ENCODE data around the gene TMEM8B. TPM values are rescaled to one million over a fixed set of nuclear protein-coding genes. Genes with fewer than 3 reads are reported as not detected.

TMEM8B gene
- total RNA-seq, 1 donor from 2014 or later, result 2.6 TPM

DNA sequence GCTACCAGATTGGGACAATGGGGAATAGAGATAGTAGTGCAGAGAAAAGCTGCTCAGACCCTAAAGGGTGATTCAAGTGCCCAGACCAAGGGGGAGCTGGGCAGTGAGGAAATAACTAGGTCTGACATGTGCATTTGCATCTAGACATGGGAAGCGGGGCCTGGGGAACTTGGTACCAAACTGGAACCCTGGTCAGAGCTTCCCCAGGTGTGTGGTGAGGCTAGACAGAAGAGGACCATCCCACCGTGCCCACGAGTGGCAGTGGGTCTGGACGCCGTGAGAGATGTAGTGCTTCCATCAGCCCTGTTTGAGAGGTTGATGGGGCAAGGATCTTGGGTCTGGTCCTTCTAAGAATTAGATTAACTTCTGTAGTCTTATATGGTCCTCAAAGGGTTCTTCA, 7.6 kb downstream of the TMEM8B start:
- intact Hi-C loops (cut with micrococcal nuclease), result no loop called here

GRCh38 chr9:35839926-35840325, 10.9 kb downstream of the TMEM8B start:
- intact Hi-C loops (cut with micrococcal nuclease), result no loop called here

DNA sequence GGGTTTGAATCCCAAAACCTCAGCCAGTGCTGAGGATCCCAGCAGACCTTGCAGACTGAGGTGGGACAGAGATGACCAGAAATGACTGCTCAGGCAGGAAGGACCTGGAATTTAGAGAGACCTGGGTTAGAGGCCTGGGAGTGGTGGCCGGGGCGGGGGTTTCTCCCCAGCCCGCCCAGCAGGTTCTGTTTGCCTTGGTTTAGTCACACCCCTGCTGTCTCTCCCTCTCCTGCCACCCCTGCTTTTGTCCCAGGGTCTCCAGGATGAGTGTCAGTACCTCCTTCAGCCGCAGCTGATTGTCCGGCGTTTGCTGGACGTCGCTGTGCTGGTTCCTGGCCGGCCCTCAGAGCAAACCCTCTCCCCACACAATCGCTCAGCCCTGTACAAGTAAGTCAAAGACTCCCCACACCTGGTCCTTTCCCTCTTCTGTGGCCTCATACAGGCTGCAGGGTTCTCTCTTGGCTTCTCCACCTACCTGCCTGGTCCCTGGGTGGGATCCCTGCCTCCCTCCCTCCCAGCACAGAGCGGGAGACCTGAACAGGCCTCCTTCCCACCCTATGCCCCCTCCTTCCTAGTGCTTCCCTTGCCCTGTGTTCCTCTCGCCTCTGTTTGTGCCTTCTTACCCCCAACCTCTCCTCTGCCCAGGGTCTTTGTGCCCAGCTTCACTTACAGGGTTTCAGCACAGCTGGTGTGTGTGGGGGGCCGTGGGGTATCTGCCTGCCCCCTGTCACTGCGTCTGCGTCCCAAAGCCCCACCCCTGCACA, 12.0 kb downstream of the TMEM8B start:
- intact Hi-C loops (cut with micrococcal nuclease), result no loop called here

- intact Hi-C loops (cut with micrococcal nuclease), result no loop called here
Measured at GRCh38 chr9:35841645-35841900, 12.5 kb downstream of the TMEM8B start.

DNA sequence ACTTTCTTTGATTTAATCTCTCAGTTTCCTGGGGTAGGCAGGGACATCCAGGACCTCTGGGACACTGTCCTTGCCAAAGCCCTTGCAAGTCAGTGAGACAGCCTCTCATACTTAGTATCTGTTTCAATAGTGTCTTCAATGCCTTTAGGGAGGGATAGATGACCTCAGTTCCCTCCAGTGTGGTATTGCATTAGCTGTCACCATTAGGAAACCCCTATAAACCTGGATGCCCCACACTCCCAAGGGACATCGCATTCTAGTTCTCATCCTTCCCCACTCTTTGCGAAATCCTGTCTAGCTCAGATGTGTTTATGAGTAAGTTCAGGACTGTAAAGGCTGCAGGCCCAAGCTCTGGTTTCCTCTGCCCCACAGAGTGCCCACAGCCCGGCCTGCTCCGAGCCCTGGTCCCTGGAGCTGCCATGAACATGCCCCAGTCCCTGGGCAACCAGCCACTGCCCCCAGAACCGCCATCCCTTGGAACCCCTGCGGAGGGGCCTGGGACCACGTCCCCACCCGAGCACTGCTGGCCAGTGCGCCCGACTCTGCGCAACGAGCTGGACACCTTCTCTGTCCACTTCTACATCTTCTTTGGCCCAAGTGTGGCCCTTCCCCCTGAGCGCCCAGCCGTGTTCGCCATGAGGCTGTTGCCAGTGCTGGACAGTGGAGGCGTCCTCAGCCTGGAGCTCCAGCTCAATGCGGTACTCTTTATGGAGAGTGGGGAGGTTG, 13.2 kb downstream of the TMEM8B start:
- intact Hi-C loops (cut with micrococcal nuclease), result no loop called here

- intact Hi-C loops (cut with micrococcal nuclease), result no loop called here
Measured at GRCh38 chr9:35842795-35843194, 13.8 kb downstream of the TMEM8B start.

DNA sequence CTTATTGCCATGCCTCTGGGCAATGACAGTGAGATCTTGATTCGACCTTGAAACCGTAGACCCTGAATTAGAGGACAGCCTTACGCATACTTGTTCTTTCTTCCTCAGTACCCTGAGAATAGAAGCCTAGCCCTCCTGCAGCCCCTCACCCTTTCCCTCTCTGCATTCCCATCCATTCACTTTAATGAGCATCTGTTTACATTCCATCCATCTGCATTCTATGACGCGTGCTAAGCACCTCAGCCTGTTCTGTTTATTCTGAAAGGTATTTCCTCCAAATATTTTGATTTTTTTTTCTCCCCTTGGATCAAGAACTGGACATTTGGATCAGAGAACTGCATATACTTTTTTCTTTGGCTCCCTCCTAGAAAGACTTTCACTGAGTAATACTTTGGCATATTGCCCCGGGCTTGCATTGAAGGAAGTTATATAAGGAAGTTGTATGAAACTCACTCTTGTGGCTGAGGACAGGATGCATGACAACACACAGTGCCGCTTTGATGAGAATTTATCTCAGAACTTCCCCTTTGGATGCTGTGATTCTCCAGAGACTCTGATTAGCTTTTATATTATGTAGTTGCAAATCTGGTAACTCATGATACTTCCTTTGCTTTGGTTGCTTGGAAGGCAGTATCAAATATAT, 15.7 kb downstream of the TMEM8B start:
- intact Hi-C loops (cut with micrococcal nuclease), result no loop called here

DNA sequence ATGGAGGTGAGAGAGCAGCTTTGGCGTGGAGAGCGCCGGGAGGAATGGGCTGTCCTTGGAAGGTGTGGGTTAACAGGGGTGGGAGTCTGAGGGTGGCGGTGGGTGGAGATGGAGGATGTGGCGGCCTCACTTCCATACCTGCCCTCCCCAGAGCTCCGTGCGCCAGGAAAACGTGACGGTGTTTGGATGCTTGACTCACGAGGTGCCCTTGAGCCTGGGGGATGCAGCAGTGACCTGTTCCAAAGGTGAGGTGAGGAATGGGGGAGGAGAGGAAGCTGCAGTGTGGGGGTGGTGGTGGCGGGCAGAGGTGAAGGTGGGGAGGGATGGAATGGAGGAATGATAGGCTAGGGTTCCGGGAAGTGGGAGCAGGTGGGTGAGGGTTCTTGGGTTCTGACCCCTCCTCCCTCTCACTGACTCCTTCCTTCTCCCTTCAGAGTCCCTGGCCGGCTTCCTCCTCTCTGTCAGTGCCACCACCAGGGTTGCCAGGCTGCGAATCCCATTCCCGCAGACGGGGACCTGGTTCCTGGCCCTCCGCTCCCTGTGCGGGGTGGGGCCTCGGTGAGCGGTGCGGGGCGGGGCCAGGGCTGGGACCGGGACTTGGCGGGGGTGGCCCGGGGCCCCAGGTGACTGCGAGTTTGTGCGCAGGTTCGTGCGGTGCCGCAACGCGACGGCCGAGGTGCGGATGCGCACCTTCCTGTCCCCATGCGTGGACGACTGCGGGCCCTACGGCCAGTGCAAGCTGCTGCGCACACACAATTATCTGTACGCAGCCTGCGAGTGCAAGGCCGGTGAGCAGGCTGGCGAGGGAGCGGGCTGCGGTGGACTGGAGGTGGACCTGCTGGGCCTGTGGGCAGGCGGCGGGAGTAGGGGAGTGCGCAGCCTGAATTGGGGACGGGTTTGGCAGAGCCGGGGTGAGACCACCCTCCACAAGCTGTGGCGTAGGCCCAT, 17.1 kb downstream of the TMEM8B start:
- intact Hi-C loops (cut with micrococcal nuclease), result no loop called here

DNA sequence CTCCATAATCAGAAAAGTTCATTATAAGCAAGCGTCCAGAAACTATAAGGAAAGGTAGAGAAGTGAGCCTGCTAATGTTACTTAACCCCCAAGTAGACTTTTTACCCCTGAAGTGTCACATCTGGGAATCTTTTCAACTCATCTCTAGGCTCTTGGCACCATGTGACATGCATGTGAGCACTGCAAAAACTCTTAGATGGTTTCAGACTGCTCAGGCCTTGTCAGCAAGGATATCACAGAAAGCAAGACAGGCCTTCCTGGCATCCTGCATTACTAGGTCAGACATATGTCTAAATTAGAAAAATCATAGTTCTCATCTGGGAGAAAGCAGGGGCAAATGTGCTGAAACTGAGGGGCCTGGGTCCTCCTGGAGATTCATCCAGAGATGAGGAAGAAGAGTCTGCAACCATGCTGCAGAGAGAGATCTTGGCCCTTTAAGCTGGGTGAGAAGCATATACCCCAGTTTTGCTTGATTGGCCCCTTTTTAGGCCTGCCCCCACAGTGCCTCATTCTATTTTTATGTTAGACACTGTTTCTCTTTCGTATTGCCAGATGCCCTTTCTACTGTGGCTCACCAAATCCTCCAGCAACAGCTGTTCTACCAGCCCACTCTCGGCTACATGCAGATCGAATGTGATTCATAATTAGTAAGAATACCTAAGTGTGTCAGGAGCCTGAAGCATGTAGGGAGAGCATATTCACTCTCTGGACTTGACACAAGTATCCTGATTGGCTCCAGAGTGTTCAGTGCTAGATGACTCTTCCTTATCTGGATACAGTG, 19.0 kb downstream of the TMEM8B start:
- intact Hi-C loops (cut with micrococcal nuclease), result no loop called here

DNA sequence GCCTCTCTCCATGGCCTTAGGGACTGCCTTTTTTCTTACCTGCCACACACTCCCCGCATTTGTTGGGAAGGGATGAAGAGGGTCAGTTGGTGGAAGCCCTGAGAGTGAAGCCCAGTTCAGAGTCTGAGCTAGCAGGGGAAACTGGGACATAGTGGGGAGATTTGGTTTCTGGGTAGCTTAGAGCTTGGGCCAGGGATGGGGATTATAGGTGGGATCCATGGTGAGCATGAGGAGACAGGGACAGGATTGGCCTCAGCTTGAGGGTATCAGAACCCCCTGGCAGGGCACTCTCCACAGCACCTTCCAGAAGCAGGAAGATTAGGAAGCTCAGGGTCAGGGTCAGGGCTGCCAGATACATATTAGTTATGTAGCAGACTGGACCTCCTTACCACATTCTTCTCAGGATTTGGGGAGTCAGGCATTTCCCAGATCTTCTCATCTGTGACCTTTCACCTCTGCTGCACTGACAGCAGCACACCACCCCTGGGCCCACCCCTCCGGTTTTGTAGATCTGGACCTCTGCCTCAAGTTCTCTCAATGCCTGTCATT, 23.3 kb downstream of the TMEM8B start:
- intact Hi-C loops (cut with micrococcal nuclease), result no loop called here

- intact Hi-C loops (cut with micrococcal nuclease), result no loop called here
Measured at GRCh38 chr9:35852876-35853865, 24.1 kb downstream of the TMEM8B start.

GRCh38 chr9:35854091-35854762, 25.2 kb downstream of the TMEM8B start:
- intact Hi-C loops (cut with micrococcal nuclease), result no loop called here

GRCh38 chr9:35856206-35856605, 27.2 kb downstream of the TMEM8B start:
- intact Hi-C loops (cut with micrococcal nuclease), result no loop called here

- intact Hi-C loops (cut with micrococcal nuclease), result no loop called here
Measured at GRCh38 chr9:35856882-35857281, 27.9 kb downstream of the TMEM8B start.

GRCh38 chr9:35858458-35858857, 29.4 kb downstream of the TMEM8B start:
- intact Hi-C loops (cut with micrococcal nuclease), result no loop called here

DNA sequence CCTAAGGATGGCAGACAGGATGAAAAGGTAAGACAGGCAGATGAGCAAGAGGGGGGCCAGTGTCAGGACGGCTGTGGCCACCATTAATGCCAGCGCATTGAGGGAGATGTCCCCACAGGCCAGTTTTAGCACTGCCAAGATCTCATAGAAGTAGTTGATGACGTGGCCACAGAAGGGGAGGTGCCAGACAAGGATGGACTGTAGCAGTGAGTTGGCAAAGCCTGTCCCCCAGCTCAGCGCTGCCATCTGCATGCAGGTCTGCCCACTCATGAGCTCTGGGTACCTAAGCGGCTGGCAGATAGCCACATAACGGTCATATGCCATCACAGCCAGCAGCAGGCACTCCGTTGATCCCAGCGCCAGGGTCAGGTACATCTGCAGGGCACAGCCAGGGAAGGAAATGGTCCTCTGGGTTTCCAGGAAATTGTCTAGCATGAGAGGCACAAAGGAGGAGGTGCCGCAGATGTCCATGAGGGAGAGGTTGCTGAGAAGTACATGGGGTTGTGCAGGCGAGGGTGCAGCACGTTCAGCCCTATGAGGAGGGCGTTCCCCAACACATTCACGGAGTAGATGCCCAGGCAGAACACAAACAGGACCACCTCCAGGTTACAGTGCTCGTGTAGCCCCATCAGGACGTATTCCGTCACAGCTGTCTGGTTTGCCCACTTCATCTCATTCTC, 30.4 kb downstream of the TMEM8B start:
- intact Hi-C loops (cut with micrococcal nuclease), result no loop called here

DNA sequence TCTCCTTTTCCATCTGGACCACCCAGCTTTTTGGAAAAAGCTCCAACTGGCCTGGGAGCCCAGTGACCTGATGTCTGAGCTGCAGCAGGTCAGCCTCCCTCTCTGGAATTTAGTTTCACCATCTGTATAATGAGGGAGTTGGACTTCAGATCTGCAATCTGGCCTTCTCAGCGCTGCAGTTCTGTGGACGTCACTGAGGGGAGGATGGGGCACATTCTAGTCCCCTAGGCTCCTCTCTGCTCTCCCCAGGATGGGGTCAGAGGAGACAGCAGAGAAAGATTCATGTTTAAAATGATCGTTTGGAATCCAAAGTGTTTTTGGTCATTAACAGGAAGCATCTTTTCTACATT, 30.9 kb downstream of the TMEM8B start:
- intact Hi-C loops (cut with micrococcal nuclease), result no loop called here

Data from T-helper 2 cell treated with Interferon-gamma antibody and Interleukin-4, amounts not matched to agents 100 ng/mL and 5 ng/mL, for 36 hours (primary cell).